Peyer's patch (tissue), 4 donors: ENCODE results near the gene MINAR1.

Experiments used
- CTCF ChIP-seq, 6 experiments: fragments of 450-650 bp in 4 of 6; fragments of 200-600 bp in 2 of 6; sonication (generic) in 1 of 6; IDR thresholded peaks; one replicate each; pipeline ENCODE4 v1.5.1; 2017 to 2019; ENCODE audit warnings: antibody characterized with exemption in 6 of 6, mild to moderate bottlenecking in 3 of 6, moderate library complexity in 1 of 6
- POLR2A ChIP-seq, 2 donors: fragments of 450-650 bp; IDR thresholded peaks; one replicate each; pipeline ENCODE4 v1.5.1; 2017; ENCODE audit warnings: antibody characterized with exemption in 2 of 2, mild to moderate bottlenecking in 2 of 2, moderate library complexity in 2 of 2

GRCh38 chr15:79399606-79400005, 32.5 kb upstream of the MINAR1 start:
- TF ChIP-seq CTCF (IDR thresholded peaks at IDR 0.05): no peak
- no peak for TF ChIP-seq POLR2A (IDR thresholded peaks at IDR 0.05)
